Pons (tissue), 1 donor: Measurements from ENCODE around the gene KRTAP5-8.
"Not testable (repeated sequence)": the region's sequence is repeated elsewhere in the genome, so short reads cannot be mapped to it uniquely, and the experiment has no call there.

Experiments used
- DNase-seq: peaks from one replicate; pipeline ENCODE4 v3.0.0-alpha.2; 2016; ENCODE audit warnings: low spot score

The KRTAP5-8 gene

GRCh38 chr11:71543866-71544265 lies 6.0 kb downstream of the KRTAP5-8 start:
- DNase-seq, result no peak

GRCh38 chr11:71544525-71545214 lies 6.8 kb downstream of the KRTAP5-8 start:
- DNase-seq, result no peak

DNA sequence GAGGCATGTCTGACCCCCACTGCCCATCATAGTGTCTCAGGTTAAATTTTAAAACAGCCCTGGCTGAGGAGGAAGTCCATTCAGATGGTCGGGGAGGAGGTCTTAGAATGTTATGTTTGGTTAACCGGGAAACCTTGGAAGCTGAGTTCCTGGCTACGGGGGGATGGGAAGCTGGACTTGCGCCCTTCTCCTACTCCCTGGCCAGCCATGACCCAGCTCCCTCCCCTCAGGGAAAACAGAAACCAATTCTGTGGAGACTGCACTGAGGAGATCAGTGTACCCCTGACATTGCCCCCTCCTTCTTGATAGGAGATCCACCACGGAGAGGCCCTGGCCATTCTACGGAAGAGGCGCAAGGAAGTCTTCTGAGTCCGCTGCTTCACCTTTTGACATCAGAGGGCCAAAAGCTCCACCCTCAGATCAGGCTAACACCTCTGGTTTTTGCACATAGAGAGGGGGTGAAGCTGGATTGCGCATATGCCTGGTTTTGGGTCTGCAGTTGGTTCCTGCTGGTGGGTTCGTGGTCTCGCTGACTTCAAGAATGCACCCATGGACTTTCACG lies 7.7 kb downstream of the KRTAP5-8 start:
- no peak for DNase-seq

- DNase-seq, result no peak
Observed at GRCh38 chr11:71548120-71548519, 10.3 kb downstream of the KRTAP5-8 start, which contains the start of gene KRTAP5-9. TSS of gene KRTAP5-9 (plus strand) at chr11:71548420. CDS start at chr11:71548658, 238 bp downstream.

DNA sequence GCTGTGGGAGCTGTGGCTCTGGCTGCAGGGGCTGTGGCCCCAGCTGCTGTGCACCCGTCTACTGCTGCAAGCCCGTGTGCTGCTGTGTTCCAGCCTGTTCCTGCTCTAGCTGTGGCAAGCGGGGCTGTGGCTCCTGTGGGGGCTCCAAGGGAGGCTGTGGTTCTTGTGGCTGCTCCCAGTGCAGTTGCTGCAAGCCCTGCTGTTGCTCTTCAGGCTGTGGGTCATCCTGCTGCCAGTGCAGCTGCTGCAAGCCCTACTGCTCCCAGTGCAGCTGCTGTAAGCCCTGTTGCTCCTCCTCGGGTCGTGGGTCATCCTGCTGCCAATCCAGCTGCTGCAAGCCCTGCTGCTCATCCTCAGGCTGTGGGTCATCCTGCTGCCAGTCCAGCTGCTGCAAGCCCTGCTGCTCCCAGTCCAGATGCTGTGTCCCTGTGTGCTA lies 10.9 kb downstream of the KRTAP5-8 start:
- DNase-seq, result no peak

DNA sequence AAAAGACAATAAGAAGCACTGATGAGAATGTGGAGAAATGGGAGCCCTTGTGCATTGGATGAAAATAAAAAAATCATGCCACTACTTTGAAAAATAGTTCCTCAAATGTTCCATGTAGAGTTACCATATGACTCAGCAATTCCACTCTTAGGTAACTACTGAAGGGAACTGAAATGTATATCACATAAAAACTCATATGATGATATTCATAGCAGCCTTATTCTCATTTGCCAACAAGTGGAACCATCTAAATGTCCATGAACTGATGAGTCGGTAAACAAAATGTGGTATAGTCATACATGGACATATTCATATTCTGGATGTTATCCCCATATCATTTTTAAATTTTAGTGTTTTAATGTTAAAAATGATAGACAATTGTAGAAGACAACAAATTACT lies 13.9 kb downstream of the KRTAP5-8 start:
- DNase-seq, result no peak

- no peak for DNase-seq
Observed at GRCh38 chr11:71554996-71555395, 17.2 kb downstream of the KRTAP5-8 start.

DNA sequence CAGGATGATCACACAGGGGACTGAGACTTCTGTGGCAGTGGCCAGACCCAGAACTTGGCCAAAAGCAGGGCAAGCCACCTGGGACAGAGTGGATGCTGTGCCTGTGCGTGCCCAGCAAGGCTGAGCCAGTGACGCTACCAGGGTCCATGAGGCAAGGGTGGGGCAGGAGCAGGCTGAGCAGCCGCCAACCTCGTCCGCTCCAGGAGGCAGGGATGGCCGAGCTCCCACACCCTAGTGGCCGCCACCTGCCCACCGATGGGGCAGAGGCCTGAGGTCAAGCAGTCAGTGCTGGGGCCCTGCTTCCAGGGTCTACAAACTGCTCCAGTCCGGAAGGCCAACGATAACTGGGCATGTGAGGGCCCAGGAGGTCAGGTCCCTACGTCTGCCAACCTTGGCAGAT lies 17.7 kb downstream of the KRTAP5-8 start:
- no peak for DNase-seq

GRCh38 chr11:71556018-71556417 lies 18.2 kb downstream of the KRTAP5-8 start:
- no peak for DNase-seq

GRCh38 chr11:71557257-71557656 lies 19.4 kb downstream of the KRTAP5-8 start:
- DNase-seq, result no peak

DNA sequence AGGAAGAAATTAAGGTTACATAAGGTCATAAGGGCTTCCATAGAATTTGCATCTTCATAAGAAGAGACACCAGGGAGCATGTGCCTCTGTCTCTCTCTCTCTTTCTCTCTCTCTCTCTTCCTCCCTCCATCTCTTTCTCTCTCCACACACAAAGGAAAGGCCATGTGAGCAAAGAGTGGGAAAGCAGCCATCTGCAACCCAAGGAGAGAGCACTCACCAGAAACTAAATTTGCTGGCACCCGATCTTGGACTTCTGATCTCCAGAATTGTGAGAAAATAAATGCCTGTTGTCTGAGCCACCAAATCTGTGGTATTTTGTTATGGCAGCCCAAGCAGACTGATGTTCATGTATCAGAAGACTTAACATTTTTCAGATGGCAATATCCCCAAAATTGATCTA lies 21.2 kb downstream of the KRTAP5-8 start:
- DNase-seq, result peak; percentile 42

DNA sequence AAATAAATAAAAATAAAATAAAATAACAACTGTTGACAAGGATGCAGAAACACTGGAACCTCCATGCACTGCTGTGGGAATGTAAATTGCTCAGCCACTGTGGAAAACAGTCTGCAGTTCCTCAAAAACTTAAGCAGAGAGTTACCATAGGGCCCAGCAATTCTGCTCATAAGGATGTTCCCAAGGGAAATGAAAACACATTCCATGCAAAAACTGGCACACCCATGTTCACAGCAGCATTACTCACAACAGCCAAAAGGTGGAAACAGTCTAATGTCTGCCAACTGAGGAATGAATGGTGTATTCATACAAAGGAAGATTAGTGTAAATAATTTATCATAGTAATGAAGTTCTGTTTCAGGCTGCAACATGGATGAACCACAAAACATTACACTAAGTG lies 24.3 kb downstream of the KRTAP5-8 start:
- no peak for DNase-seq

DNA sequence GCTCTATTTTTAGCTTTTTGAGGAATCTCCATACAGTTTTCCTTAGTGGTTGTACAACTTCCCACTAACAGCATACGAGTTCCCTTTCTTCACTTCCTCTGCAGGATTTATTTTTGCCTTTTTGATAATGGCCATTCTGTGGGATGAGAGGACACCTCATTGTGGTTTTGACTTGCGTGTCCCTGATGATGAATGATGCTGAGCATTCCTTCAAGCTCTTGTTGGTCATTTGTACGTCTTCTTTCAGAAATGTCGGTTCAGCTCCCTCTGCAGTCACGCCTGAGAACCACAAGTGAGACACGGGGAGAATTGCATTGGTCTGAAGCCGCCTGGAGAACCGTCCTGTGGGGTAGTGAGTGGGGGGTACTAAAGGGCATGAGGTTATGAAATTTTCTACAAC lies 25.6 kb downstream of the KRTAP5-8 start:
- peak; percentile 55 for DNase-seq

DNA sequence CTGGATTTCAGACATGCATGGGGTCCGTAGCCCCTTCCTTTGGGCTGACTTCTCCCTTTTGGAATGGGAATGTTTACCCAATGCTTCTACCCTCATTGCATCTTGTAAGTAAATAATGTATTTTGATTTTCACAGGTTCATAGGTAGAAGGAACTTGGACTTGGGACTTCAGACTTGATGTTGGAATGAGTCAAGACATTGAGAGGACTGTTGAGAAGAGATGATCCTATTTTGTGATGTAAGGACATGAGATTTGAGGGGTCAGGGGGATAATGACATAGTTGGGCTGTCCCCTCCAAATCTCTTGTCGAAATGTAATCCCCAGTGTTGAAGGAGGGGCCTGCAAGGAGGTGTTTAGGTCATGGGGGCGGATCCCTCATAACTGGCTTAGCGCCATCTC lies 26.6 kb downstream of the KRTAP5-8 start:
- no peak for DNase-seq

GRCh38 chr11:71565263-71565662 lies 27.4 kb downstream of the KRTAP5-8 start, which contains the start of gene KRTAP5-10:
TSS of gene KRTAP5-10 (plus strand) at chr11:71565563. CDS start at chr11:71565588, 25 bp downstream.
- DNase-seq, result no peak

DNA sequence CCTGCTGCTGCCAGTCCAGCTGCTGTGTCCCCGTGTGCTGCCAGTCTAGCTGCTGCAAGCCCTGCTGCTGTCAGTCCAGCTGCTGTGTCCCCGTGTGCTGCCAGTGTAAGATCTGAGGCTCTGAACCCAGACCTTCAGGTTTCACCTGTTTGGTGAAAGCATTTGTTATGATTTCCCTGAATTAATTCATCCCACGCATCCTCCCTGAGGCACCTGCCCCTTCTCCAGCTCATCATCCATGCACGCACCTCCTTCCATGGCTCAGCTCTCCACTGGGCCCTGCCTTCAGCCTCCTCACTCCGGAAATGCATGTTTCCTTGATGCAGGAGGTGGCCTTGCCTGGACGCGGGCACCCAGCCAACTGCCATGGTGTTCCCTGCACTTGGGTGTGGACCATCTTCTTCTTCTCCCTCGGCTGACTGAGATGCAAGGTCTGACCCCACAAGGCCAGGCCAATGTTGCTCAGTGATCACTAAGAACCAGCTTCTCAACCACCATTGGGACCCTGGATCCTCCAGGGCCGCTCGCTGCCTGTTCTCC lies 28.3 kb downstream of the KRTAP5-8 start:
- no peak for DNase-seq

DNA sequence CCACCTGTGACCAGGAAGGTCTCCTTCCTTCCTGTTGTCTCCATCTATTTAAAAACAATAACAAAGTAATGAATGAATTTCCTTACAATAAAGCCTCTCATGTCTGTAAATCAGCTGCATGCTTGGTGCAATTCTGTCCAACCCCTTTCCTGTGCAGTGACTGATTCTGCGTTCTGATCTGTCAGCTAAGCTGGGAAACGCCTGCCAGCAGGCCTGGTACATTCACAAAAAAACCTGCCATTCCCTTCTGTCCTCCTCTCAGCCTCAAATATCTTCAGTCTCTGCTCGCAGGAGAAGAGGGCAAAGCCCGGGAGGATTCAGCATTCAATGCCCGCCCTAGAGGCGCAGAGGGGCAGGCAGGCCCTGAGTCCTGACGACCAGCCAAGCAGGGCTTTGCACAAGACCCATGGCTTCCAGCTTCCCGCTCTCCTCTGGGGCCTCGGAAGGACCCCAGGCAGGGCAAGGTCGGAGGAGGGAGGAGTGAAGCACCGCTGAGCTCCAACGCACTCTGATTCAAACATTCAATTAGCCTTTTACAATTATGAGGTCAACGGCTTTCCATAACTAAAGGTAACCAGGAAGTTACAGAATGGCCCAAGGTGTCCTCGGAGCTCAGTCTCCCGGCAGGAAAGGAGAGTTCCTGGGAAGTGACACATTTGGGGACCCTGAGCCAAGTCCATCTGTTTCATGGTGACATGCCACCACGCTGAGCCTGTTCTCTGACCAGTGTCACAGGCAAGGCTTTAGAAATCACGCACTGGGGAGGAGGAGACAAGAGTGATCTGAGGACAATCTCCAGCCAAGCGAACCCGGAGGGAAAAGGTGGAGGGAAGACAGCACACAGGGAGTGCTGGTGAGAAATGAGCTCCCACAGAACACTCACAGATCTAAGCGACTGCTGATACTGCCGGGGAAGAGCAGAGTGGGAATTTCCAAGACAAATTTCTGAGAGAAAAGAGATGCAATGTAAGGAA lies 29.1 kb downstream of the KRTAP5-8 start:
- DNase-seq, result not testable (repeated sequence)

DNA sequence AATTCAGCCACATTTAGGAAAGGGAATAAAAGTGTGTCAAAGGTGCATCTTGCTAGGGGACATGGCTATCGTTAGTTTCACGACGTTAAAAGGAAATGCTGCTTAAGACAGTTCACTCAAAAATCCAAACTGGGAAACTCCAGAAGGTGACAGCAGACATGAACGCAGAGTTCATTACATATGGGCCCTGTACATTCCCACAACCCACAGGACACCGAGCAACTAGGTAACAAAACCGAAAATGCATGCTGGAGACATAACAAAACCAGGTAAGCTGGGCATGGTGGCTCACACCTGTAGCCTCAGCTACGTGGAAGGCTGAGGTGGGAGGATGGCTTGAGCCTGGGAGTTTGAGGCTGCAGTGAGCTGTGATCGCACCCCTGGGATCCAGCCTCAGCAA lies 29.8 kb downstream of the KRTAP5-8 start:
- not testable (repeated sequence) for DNase-seq

DNA sequence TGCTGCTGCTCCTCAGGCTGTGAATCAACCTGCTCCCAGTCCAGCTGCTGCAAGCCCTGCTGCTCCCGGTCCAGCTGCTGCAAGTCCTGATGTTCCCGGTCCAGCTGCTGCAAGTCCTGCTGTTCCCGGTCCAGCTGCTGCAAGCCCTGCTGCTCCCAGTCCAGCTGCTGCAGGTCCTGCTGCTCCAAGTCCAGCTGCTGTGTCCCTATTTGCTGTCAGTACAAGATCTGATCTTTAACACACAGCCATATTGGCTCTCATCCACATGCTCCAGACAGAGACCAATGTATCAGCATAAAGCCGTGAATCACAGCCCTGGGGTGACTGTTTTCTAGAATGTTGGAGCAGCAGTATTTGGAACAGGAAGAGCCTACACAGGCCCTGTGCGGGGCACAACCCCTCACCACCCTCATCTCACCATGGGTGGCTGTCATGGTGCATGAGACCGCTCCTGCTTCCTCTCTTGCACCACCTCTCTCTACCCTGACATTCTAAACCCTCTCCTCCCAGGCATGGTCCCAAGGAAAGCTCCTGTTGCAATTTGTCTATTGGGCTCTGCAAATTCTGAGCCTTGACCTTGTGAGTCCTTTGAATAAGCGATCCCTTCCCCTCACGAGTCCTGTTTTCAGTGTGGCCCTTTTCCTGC lies 31.0 kb downstream of the KRTAP5-8 start:
- DNase-seq, result no peak

DNA sequence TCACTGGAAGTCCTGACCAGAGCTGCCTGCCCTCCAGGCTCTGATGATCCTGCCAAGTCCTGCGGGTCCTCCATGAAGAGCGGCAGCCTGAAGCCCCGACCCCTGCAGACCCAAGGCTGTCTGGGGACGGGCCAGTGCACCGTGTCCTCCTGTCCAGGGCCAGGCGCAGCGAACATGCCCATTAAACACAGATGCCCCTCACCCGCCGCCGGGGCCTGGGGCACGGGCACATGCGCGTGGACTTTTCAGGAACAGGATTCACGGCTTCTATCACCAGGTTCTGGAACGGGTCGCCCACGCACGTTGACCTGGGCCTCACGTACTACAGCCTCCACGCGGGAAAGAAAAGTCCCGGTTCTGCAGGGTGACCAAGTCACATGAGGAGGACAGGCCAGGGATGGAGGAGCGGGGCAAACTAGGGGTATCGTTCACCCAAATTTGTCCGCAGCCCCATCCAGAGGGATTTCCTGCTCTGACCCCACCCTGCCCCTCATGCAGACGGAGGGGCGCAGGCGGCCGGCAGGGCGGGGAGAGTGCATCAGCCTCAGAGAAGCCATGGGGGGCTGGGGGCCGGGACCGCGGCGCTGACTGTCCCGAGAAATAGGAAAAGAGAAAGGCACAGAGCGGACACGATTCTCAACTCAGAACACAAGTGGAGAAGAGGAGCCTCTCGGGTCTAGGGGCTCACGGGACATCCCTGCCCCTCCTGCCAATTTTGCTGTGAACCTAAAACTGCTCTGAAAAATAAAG lies 33.5 kb downstream of the KRTAP5-8 start:
- not testable (repeated sequence) for DNase-seq

GRCh38 chr11:71572811-71573210 lies 35.0 kb downstream of the KRTAP5-8 start:
- DNase-seq, result no peak
